Measurements from ENCODE around the gene FNDC11. TPM values are rescaled to one million over a fixed set of nuclear protein-coding genes. Genes with fewer than 3 reads are reported as not detected.

The FNDC11 gene
- total and polyA plus RNA-seq, 2 of the 13 experiments (the other 11 are each of a cell fraction or from before 2014, with no cell fraction given), result 0.07 TPM; not detected in 1

DNA sequence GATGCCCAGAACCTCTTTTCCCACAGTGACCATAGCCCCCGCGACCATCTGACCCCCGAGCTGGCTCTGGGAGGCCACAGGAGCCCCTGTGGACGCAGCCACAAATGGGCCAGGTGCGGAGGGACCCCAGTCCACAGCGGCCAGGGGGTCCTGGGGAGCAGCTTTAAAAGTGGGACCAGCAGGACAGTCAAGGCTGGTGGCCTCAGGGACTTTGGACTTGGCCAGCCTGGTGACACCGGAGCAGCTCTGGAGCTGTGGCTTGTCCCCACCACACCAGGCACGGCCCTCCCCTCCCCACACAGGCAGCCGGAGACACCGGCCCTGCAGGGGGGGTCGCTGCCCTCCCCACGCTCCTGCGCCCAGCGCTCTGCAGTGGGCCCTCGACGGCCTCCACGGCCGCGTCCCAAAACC lies 3.5 kb downstream of the FNDC11 start (continued):
- TF ChIP-seq, protein P1, sequence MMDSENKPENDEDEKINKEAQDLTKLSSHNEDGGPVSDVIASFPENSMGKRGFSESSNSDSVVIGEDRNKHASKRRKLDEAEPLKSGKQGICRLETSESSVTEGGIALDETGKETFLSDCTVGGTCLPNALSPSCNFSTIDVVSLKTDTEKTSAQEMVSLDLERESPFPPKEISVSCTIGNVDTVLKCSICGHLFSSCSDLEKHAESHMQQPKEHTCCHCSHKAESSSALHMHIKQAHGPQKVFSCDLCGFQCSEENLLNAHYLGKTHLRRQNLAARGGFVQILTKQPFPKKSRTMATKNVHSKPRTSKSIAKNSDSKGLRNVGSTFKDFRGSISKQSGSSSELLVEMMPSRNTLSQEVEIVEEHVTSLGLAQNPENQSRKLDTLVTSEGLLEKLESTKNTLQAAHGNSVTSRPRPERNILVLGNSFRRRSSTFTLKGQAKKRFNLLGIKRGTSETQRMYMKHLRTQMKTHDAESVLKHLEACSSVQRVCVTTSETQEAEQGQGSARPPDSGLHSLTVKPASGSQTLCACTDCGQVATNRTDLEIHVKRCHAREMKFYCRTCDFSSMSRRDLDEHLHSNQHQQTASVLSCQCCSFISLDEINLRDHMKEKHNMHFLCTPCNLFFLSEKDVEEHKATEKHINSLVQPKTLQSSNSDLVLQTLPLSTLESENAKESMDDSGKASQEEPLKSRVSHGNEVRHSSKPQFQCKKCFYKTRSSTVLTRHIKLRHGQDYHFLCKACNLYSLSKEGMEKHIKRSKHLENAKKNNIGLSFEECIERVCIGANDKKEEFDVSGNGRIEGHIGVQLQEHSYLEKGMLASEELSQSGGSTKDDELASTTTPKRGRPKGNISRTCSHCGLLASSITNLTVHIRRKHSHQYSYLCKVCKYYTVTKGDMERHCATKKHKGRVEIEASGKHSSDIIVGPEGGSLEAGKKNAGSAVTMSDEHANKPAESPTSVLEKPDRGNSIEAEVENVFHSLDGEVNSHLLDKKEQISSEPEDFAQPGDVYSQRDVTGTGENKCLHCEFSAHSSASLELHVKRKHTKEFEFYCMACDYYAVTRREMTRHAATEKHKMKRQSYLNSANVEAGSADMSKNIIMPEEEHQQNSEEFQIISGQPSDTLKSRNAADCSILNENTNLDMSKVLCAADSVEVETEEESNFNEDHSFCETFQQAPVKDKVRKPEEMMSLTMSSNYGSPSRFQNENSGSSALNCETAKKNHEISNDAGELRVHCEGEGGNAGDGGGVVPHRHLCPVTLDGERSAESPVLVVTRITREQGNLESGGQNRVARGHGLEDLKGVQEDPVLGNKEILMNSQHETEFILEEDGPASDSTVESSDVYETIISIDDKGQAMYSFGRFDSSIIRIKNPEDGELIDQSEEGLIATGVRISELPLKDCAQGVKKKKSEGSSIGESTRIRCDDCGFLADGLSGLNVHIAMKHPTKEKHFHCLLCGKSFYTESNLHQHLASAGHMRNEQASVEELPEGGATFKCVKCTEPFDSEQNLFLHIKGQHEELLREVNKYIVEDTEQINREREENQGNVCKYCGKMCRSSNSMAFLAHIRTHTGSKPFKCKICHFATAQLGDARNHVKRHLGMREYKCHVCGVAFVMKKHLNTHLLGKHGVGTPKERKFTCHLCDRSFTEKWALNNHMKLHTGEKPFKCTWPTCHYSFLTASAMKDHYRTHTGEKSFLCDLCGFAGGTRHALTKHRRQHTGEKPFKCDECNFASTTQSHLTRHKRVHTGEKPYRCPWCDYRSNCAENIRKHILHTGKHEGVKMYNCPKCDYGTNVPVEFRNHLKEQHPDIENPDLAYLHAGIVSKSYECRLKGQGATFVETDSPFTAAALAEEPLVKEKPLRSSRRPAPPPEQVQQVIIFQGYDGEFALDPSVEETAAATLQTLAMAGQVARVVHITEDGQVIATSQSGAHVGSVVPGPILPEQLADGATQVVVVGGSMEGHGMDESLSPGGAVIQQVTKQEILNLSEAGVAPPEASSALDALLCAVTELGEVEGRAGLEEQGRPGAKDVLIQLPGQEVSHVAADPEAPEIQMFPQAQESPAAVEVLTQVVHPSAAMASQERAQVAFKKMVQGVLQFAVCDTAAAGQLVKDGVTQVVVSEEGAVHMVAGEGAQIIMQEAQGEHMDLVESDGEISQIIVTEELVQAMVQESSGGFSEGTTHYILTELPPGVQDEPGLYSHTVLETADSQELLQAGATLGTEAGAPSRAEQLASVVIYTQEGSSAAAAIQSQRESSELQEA (CRISPR knock-in tag; IDR thresholded peaks at IDR 0.05; ENCODE audit: not compliant biosample characterization), result no peak
- no peak for TF ChIP-seq ZNF207 (IDR thresholded peaks at IDR 0.05; ENCODE audit: borderline replicate concordance)
- TF ChIP-seq, protein P2, sequence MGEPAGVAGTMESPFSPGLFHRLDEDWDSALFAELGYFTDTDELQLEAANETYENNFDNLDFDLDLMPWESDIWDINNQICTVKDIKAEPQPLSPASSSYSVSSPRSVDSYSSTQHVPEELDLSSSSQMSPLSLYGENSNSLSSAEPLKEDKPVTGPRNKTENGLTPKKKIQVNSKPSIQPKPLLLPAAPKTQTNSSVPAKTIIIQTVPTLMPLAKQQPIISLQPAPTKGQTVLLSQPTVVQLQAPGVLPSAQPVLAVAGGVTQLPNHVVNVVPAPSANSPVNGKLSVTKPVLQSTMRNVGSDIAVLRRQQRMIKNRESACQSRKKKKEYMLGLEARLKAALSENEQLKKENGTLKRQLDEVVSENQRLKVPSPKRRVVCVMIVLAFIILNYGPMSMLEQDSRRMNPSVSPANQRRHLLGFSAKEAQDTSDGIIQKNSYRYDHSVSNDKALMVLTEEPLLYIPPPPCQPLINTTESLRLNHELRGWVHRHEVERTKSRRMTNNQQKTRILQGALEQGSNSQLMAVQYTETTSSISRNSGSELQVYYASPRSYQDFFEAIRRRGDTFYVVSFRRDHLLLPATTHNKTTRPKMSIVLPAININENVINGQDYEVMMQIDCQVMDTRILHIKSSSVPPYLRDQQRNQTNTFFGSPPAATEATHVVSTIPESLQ (CRISPR knock-in tag; conservative IDR thresholded peaks at IDR 0.05), result no peak
- TF ChIP-seq ZNF225 (CRISPR knock-in tag; IDR thresholded peaks at IDR 0.05), result peak; percentile 60; the same call in 1 of the 2 replicates
- TF ChIP-seq ZNF17 (CRISPR knock-in tag; IDR thresholded peaks at IDR 0.05), result no peak
- TF ChIP-seq MIER2 (CRISPR knock-in tag; IDR thresholded peaks at IDR 0.05), result no peak
- TF ChIP-seq, protein P3, sequence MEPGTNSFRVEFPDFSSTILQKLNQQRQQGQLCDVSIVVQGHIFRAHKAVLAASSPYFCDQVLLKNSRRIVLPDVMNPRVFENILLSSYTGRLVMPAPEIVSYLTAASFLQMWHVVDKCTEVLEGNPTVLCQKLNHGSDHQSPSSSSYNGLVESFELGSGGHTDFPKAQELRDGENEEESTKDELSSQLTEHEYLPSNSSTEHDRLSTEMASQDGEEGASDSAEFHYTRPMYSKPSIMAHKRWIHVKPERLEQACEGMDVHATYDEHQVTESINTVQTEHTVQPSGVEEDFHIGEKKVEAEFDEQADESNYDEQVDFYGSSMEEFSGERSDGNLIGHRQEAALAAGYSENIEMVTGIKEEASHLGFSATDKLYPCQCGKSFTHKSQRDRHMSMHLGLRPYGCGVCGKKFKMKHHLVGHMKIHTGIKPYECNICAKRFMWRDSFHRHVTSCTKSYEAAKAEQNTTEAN (CRISPR knock-in tag; conservative IDR thresholded peaks at IDR 0.05), result no peak
- no peak for TF ChIP-seq EZH2 (conservative IDR thresholded peaks at IDR 0.05; ENCODE audit: low read depth, low read length)
- TF ChIP-seq ZNF451 (CRISPR knock-in tag; IDR thresholded peaks at IDR 0.05), result no peak
- TF ChIP-seq ARNT (IDR thresholded peaks at IDR 0.05), result no peak
- no peak for TF ChIP-seq GATAD2A (CRISPR knock-in tag; IDR thresholded peaks at IDR 0.05)
- no peak for TF ChIP-seq ZNF83 (CRISPR knock-in tag; IDR thresholded peaks at IDR 0.05; ENCODE audit: borderline replicate concordance)
- no peak for TF ChIP-seq ZNF10 (CRISPR knock-in tag; IDR thresholded peaks at IDR 0.05; ENCODE audit: borderline replicate concordance, low read depth)
- no peak for TF ChIP-seq ZNF382 (CRISPR knock-in tag; IDR thresholded peaks at IDR 0.05; ENCODE audit: borderline replicate concordance)
- no peak for TF ChIP-seq ELF1 (CRISPR knock-in tag; IDR thresholded peaks at IDR 0.05)
- no peak for TF ChIP-seq PCBP1 (IDR thresholded peaks at IDR 0.05; ENCODE audit: borderline replicate concordance, low read depth, low read length)
- no peak for TF ChIP-seq KDM3A (CRISPR knock-in tag; IDR thresholded peaks at IDR 0.05; ENCODE audit: low read depth)

Measured in HepG2 (cell line).